Type B pancreatic cell (in vitro differentiated cells): Measurements from ENCODE around the gene GLRX3. TPM values are rescaled to one million over a fixed set of nuclear protein-coding genes. Genes with fewer than 3 reads are reported as not detected.
A peak's percentile ranks its signal among the peaks of the same experiment; 100 is the strongest.

Experiments used
- DNase-seq: peaks from one replicate; pipeline ENCODE4 v3.0.0; 2021; ENCODE audit warnings: mixed read lengths; ENCODE audit not compliant: unreplicated experiment; ENCODE audit errors: extremely low spot score
- H3K27ac Mint-ChIP-seq: 2 replicates; pipeline ENCODE4 v1.8.0; 2021; ENCODE audit warnings: mild to moderate bottlenecking, mixed read lengths
- H3K27me3 Mint-ChIP-seq: 2 replicates; pipeline ENCODE4 v1.8.0; 2021; ENCODE audit warnings: mixed read lengths
- H3K36me3 Mint-ChIP-seq: 2 replicates; pipeline ENCODE4 v1.8.0; 2021; ENCODE audit warnings: mixed read lengths
- H3K4me1 Mint-ChIP-seq: one replicate; pipeline ENCODE4 v1.8.0; 2021; ENCODE audit warnings: mixed read lengths; ENCODE audit not compliant: unreplicated experiment
- H3K4me3 Mint-ChIP-seq: 2 replicates; pipeline ENCODE4 v1.8.0; 2021; ENCODE audit warnings: mild to moderate bottlenecking, mixed read lengths
- H3K9me3 Mint-ChIP-seq: 2 replicates; pipeline ENCODE4 v1.8.0; 2021; ENCODE audit warnings: mixed read lengths
- total RNA-seq: library from RNA; stranded (reverse); gene quantifications from 2 replicates; pipeline ENCODE4 v1.2.1, GENCODE V29; 2021; ENCODE audit warnings: low replicate concordance
- TF ChIP-seq, protein P1 (sequence below): fragments of 200-600 bp; sonication (generic); conservative IDR thresholded peaks from 2 replicates; pipeline ENCODE4 v1.5.0; 2021; ENCODE audit warnings: antibody characterized with exemption, mild to moderate bottlenecking

Gene GLRX3
- total RNA-seq, 1 donor from 2014 or later: 77.4 TPM

- Mint-ChIP-seq H3K4me1 (peaks cover 5% of the 10 kb centered on the region), H3K27ac (no peak overlapping the region), H3K27me3 (no peaks in the 10 kb centered on the region), H3K4me3 (no peak overlapping the region), H3K36me3 (no peaks in the 10 kb centered on the region), H3K9me3 (no peaks in the 10 kb centered on the region)
- TF ChIP-seq, protein P1, sequence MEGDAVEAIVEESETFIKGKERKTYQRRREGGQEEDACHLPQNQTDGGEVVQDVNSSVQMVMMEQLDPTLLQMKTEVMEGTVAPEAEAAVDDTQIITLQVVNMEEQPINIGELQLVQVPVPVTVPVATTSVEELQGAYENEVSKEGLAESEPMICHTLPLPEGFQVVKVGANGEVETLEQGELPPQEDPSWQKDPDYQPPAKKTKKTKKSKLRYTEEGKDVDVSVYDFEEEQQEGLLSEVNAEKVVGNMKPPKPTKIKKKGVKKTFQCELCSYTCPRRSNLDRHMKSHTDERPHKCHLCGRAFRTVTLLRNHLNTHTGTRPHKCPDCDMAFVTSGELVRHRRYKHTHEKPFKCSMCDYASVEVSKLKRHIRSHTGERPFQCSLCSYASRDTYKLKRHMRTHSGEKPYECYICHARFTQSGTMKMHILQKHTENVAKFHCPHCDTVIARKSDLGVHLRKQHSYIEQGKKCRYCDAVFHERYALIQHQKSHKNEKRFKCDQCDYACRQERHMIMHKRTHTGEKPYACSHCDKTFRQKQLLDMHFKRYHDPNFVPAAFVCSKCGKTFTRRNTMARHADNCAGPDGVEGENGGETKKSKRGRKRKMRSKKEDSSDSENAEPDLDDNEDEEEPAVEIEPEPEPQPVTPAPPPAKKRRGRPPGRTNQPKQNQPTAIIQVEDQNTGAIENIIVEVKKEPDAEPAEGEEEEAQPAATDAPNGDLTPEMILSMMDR: no peak
- DNase-seq: no peak
Observed at GRCh38 chr10:130215931-130216231, 79.7 kb downstream of the GLRX3 start.

GRCh38 chr10:130218181-130218641, 82.0 kb downstream of the GLRX3 start:
- DNase-seq: peak; percentile 56
- H3K27ac Mint-ChIP-seq: no peak overlapping the region
- TF ChIP-seq, protein P1: no peak
- H3K9me3 Mint-ChIP-seq: no peaks in the 10 kb centered on the region
- H3K36me3 Mint-ChIP-seq: no peaks in the 10 kb centered on the region
- H3K4me3 Mint-ChIP-seq: no peak overlapping the region
- H3K27me3 Mint-ChIP-seq: no peaks in the 10 kb centered on the region
- no peaks in the 10 kb centered on the region for H3K4me1 Mint-ChIP-seq

GRCh38 chr10:130218936-130219335, 82.7 kb downstream of the GLRX3 start:
- no peak overlapping the region for H3K27ac Mint-ChIP-seq
- no peaks in the 10 kb centered on the region for H3K4me1 Mint-ChIP-seq
- peak; percentile 58 for DNase-seq
- no peak overlapping the region for H3K4me3 Mint-ChIP-seq
- no peaks in the 10 kb centered on the region for H3K27me3 Mint-ChIP-seq
- TF ChIP-seq, protein P1: no peak
- H3K36me3 Mint-ChIP-seq: no peaks in the 10 kb centered on the region
- no peaks in the 10 kb centered on the region for H3K9me3 Mint-ChIP-seq

DNA sequence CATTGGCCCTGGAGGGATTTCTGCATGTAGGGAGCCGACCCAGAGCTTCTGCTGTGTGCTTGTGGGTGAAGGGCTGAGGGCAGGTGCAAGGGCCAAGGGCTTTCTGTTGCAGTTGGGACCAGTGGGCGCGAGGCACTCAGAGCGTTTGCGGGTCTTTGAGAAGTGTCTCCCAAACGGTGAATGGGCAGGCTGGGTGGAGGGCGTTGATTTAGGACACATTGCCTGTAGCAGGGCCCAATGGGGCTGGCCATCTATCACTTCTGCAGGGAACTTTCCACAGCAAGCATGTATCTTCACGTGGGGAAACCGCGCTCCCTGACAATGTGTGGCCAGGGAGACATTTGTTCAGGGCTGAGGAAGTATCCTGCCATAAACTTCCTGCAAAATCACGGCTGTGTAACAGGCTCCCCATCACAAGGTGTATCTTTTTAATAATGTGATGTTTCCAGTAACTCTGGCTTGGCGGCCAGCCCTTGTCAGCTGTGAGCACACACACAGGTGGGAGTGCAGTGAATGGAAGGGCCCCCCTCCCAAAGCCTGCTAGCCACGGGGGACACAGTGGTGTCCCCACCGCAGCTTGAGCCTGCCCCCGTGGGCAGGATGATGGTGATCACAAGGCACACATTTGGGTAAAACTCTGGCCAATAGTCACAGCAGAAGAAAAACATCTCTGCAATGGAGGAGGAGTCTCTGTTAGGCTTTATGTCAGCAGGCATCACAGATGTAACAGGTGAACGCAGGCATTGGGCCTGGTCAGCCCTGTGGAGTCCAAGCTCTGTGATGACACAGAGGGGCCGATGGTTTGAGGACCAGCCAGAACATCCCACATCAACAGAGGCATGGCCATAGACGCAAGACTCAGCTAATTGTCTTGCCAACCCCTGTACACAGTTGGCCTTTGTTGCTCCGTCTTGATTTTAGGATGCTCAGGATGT, 84.3 kb downstream of the GLRX3 start:
- DNase-seq: peak; percentile 39
- H3K36me3 Mint-ChIP-seq: no peaks in the 10 kb centered on the region

GRCh38 chr10:130221456-130222375, 85.5 kb downstream of the GLRX3 start:
- Mint-ChIP-seq H3K4me1 (no peaks in the 10 kb centered on the region), H3K9me3 (no peaks in the 10 kb centered on the region), H3K36me3 (no peaks in the 10 kb centered on the region), H3K4me3 (no peak overlapping the region), H3K27ac (no peak overlapping the region), H3K27me3 (no peaks in the 10 kb centered on the region)
- TF ChIP-seq, protein P1: no peak
- DNase-seq: peak; percentile 43

More for the DNA sequence above, 84.3 kb downstream of the GLRX3 start:
- H3K4me1 Mint-ChIP-seq: no peaks in the 10 kb centered on the region
- H3K4me3 Mint-ChIP-seq: no peak overlapping the region
- H3K27ac Mint-ChIP-seq: no peak overlapping the region
- TF ChIP-seq, protein P1: no peak
- no peaks in the 10 kb centered on the region for H3K9me3 Mint-ChIP-seq
- H3K27me3 Mint-ChIP-seq: no peaks in the 10 kb centered on the region
